Astrocyte of the cerebellum (primary cell): ENCODE measurements around the gene KCNIP3.
A peak's percentile ranks its signal among the peaks of the same experiment; 100 is the strongest.

ENCODE experiments used
- DNase-seq: peaks from one replicate; pipeline ENCODE4 v3.0.0-alpha.2; 2011; ENCODE audit warnings: low read depth
- H3K4me3 ChIP-seq: 2 replicates; pipeline ENCODE4 v1.5.1; 2011; ENCODE audit warnings: mild to moderate bottlenecking, low read depth, low read length, moderate library complexity
- in situ Hi-C: cut with HindIII; loops from 2 replicates; pipeline ENCODE4 v1.10.0; 2017; ENCODE audit warnings: low sequenced_read_pairs
- TF ChIP-seq, protein P1 (sequence below): IDR thresholded peaks from 2 replicates; pipeline ENCODE4 v1.5.1; 2012; ENCODE audit warnings: low read length, low read depth, moderate library complexity, mild to moderate bottlenecking; ENCODE audit errors: missing control alignments

The KCNIP3 gene

GRCh38 chr2:95299961-95300360 lies 2.8 kb downstream of the KCNIP3 start:
- no peak overlapping the region for H3K4me3 ChIP-seq
- in situ Hi-C loops: no loop called here
- TF ChIP-seq, protein P1, sequence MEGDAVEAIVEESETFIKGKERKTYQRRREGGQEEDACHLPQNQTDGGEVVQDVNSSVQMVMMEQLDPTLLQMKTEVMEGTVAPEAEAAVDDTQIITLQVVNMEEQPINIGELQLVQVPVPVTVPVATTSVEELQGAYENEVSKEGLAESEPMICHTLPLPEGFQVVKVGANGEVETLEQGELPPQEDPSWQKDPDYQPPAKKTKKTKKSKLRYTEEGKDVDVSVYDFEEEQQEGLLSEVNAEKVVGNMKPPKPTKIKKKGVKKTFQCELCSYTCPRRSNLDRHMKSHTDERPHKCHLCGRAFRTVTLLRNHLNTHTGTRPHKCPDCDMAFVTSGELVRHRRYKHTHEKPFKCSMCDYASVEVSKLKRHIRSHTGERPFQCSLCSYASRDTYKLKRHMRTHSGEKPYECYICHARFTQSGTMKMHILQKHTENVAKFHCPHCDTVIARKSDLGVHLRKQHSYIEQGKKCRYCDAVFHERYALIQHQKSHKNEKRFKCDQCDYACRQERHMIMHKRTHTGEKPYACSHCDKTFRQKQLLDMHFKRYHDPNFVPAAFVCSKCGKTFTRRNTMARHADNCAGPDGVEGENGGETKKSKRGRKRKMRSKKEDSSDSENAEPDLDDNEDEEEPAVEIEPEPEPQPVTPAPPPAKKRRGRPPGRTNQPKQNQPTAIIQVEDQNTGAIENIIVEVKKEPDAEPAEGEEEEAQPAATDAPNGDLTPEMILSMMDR: no peak
- no peak for DNase-seq

DNA sequence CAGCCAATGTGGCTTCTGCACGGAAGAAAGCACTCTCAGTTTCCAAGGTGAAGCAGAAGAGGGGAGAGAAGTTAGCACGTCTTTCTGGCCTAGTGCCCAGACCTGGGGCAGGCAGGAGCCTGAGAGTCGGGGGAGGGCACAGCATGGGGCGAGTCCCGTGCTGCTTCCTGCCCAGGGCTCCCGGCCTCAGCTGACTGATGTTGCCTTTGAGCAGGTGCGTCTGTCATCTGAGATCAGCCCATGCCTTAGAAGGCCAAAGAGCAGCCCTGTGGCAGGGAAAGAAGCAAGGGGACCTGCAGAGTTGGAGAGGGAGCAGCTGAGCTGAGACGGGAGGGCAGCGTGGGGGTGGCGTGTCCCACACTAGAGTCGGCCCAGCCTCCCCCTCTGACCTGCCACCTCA lies 3.3 kb downstream of the KCNIP3 start:
- TF ChIP-seq, protein P1: no peak
- no peak overlapping the region for H3K4me3 ChIP-seq
- no peak for DNase-seq
- in situ Hi-C loops: no loop called here

- DNase-seq: no peak
- TF ChIP-seq, protein P1: no peak
- H3K4me3 ChIP-seq: no peak overlapping the region
- in situ Hi-C loops: no loop called here
Measured at GRCh38 chr2:95301186-95301585, 4.0 kb downstream of the KCNIP3 start.

DNA sequence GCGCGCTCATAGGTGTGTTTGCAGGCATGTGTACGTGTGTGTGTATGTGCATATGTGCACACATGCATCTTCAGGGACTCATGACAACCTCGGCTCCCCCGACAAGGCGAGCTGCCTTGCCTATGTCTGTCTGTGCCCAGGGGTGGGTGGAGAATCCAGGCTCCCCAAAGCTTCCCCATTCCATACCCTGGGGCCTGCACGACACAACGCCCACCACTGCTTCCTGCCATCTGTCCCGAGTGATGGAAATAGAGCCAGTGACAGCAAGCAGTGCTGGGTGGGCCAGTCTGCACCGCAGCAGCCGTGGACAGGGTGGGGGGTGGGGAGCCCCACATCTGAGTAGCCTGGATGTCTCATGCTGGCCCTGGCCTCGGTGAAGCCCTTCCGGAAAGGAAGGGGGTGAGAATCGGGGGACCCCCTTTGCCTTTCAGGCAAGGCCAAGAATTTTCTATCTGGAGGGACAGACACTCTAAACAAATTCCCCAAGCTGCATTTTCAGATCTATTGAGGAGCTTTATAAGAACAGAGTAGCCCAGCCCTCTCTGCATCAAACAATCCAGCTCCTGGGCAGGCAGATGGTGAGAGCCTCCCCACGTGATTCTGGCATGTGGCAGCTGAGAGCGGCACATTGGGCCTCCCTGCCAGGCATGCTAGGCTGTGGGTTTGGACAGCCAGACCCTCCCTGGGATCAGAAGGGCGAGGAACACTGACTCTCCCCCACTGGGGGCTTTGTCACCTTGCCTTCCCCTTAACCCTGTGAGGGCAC lies 4.9 kb downstream of the KCNIP3 start:
- no peak overlapping the region for H3K4me3 ChIP-seq
- TF ChIP-seq, protein P1: no peak
- no peak for DNase-seq
- in situ Hi-C loops: no loop called here

- H3K4me3 ChIP-seq: no peak overlapping the region
- TF ChIP-seq, protein P1: no peak
- in situ Hi-C loops: no loop called here
- no peak for DNase-seq
Measured at GRCh38 chr2:95303191-95303919, 6.2 kb downstream of the KCNIP3 start.

DNA sequence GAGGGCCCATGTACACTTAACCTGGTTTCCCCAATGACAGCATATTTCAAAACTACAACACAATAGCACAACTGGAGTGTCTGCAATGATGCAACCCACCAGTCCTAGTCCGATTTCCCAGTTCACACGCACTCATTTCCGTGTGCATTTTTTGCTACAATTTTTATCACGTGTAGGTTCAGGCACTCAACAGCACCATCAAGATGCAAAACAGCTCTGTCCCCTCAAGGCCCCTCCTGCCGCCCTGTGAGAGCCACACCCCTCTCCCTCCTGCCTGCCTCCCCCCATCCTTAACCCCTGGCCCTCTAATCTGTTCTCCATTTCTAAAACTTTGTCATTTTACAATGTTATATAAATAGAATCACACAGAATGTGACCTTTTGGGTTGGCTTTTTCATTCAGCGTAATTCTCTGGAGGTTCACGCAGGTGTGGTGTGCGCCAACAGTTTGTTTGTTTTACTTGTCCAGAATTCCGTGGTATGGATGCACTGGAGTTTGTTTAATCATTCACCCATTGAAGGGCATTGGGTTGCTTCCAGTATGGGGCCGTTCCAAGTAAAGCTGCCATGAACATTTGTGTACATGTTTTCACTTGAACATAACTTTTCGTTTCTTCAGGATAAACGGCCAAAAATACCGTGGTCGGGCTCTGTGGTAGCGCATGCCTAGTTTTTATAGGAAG lies 8.4 kb downstream of the KCNIP3 start:
- DNase-seq: peak; percentile 69
- in situ Hi-C loops: no loop called here
- TF ChIP-seq, protein P1: no peak
- H3K4me3 ChIP-seq: no peak overlapping the region
